Karpas-422 (cell line): ENCODE results near the gene SIVA1. TPM values are rescaled to one million over a fixed set of nuclear protein-coding genes. Genes with fewer than 3 reads are reported as not detected.

Experiments used
- DNase-seq: peaks from one replicate; pipeline ENCODE4 v3.0.0-alpha.2; 2015
- H2AFZ ChIP-seq: fragments of 200-600 bp; sonication (generic); 2 replicates; pipeline ENCODE4 v1.6.1; 2014; ENCODE audit warnings: antibody characterized with exemption, low read length, mixed read lengths
- H3K27ac ChIP-seq: fragments of 200-600 bp; sonication (generic); 2 replicates; pipeline ENCODE4 v1.5.1; 2014; ENCODE audit warnings: mild to moderate bottlenecking, low read length, moderate library complexity
- H3K27me3 ChIP-seq: fragments of 200-600 bp; sonication (generic); 2 replicates; pipeline ENCODE4 v1.6.1; 2014; ENCODE audit warnings: low read length, mixed read lengths
- H3K36me3 ChIP-seq: fragments of 200-600 bp; sonication (generic); 2 replicates; pipeline ENCODE4 v1.6.1; 2014; ENCODE audit warnings: low read length, mixed read lengths; ENCODE audit not compliant: insufficient read depth
- H3K4me1 ChIP-seq: fragments of 200-600 bp; sonication (generic); 2 replicates; pipeline ENCODE4 v1.6.1; 2014; ENCODE audit warnings: mild to moderate bottlenecking, low read length, mixed read lengths
- H3K4me2 ChIP-seq: fragments of 200-600 bp; sonication (generic); 2 replicates; pipeline ENCODE4 v1.6.1; 2014; ENCODE audit warnings: low read length, low read depth, mild to moderate bottlenecking; ENCODE audit not compliant: poor library complexity, severe bottlenecking
- H3K4me3 ChIP-seq: fragments of 200-600 bp; sonication (generic); 2 replicates; pipeline ENCODE4 v1.5.1; 2014; ENCODE audit warnings: mild to moderate bottlenecking, antibody characterized with exemption, low read length, mixed read lengths
- H3K79me2 ChIP-seq: fragments of 200-600 bp; sonication (generic); 2 replicates; pipeline ENCODE4 v1.6.1; 2014; ENCODE audit warnings: mild to moderate bottlenecking, low read length, mixed read lengths
- H3K9ac ChIP-seq: fragments of 200-600 bp; sonication (generic); 2 replicates; pipeline ENCODE4 v1.6.0; 2014; ENCODE audit warnings: low read length
- H3K9me2 ChIP-seq: fragments of 200-600 bp; sonication (generic), shearing (Covaris generic); replicated peaks from 2 replicates; pipeline ENCODE4 v1.6.0; 2014; ENCODE audit warnings: mild to moderate bottlenecking, low read length, moderate library complexity; ENCODE audit not compliant: insufficient read depth
- H3K9me3 ChIP-seq: fragments of 300-700, 200-600 bp; sonication (generic); 2 replicates; pipeline ENCODE4 v1.6.1; 2014; ENCODE audit warnings: low read length, mixed read lengths
- H4K20me1 ChIP-seq: fragments of 200-600 bp; sonication (generic); 2 replicates; pipeline ENCODE4 v1.6.1; 2014; ENCODE audit warnings: mild to moderate bottlenecking, antibody characterized with exemption, low read length, low read depth; ENCODE audit not compliant: insufficient read depth
- total RNA-seq: library from RNA; depleted of rRNA; stranded (reverse); fragments of >200 nt; shearing (Covaris generic); gene quantifications from 2 replicates; pipeline ENCODE4 v1.2.3, GENCODE V29; 2014; ENCODE audit warnings: low replicate concordance

SIVA1 gene
- total RNA-seq, 1 experiment from 2014 or later, result 68.1 TPM

GRCh38 chr14:104779776-104780512, 27.0 kb downstream of the SIVA1 start:
- no peak overlapping the region for H3K27ac ChIP-seq
- peaks cover 26% of the 10 kb centered on the region for H3K36me3 ChIP-seq
- H3K4me2 ChIP-seq, result no peak overlapping the region
- no peak overlapping the region for H2AFZ ChIP-seq
- peaks cover 29% of the 10 kb centered on the region; the same call in 1 of the 2 replicates for H4K20me1 ChIP-seq
- no peaks in the 10 kb centered on the region; the same call in 1 of the 2 replicates for H3K79me2 ChIP-seq
- no peak for DNase-seq
- no peak overlapping the region for H3K9ac ChIP-seq
- H3K9me3 ChIP-seq, result no peaks in the 10 kb centered on the region
- H3K9me2 ChIP-seq, result no peaks in the 10 kb centered on the region
- no peaks in the 10 kb centered on the region for H3K4me1 ChIP-seq
- H3K27me3 ChIP-seq, result no peaks in the 10 kb centered on the region
- H3K4me3 ChIP-seq, result no peak overlapping the region

- H3K4me3 ChIP-seq, result no peak overlapping the region
- H3K79me2 ChIP-seq, result no peaks in the 10 kb centered on the region; the same call in 1 of the 2 replicates
- peaks cover 36% of the 10 kb centered on the region; the same call in 1 of the 2 replicates for H4K20me1 ChIP-seq
- H3K9ac ChIP-seq, result no peak overlapping the region
- peaks cover 21% of the 10 kb centered on the region for H3K36me3 ChIP-seq
- H2AFZ ChIP-seq, result no peak overlapping the region
- no peaks in the 10 kb centered on the region for H3K4me1 ChIP-seq
- no peak overlapping the region for H3K27ac ChIP-seq
- H3K4me2 ChIP-seq, result no peak overlapping the region
- H3K9me3 ChIP-seq, result no peaks in the 10 kb centered on the region
- no peak for DNase-seq
- no peaks in the 10 kb centered on the region for H3K9me2 ChIP-seq
- H3K27me3 ChIP-seq, result no peaks in the 10 kb centered on the region
These were observed 27.6 kb downstream of the SIVA1 start for GRCh38 chr14:104780513-104781030.

- Histone ChIP-seq H3K9me3 (no peaks in the 10 kb centered on the region), H3K27ac (no peak overlapping the region), H3K36me3 (peaks cover 16% of the 10 kb centered on the region), H3K4me1 (no peaks in the 10 kb centered on the region), H3K4me2 (no peak overlapping the region), H2AFZ (no peak overlapping the region), H3K27me3 (no peaks in the 10 kb centered on the region), H3K9ac (no peak overlapping the region), H3K4me3 (no peak overlapping the region), H4K20me1 (peaks cover 38% of the 10 kb centered on the region; the same call in 1 of the 2 replicates), H3K9me2 (no peaks in the 10 kb centered on the region), H3K79me2 (no peaks in the 10 kb centered on the region; the same call in 1 of the 2 replicates)
- no peak for DNase-seq
These were observed 28.5 kb downstream of the SIVA1 start for GRCh38 chr14:104781271-104782077.

GRCh38 chr14:104782086-104782807, 29.3 kb downstream of the SIVA1 start:
- H3K4me1 ChIP-seq, result no peaks in the 10 kb centered on the region
- no peak for DNase-seq
- H2AFZ ChIP-seq, result no peak overlapping the region
- no peaks in the 10 kb centered on the region for H3K9me3 ChIP-seq
- no peak overlapping the region for H3K27ac ChIP-seq
- H3K9me2 ChIP-seq, result no peaks in the 10 kb centered on the region
- H4K20me1 ChIP-seq, result peaks cover 41% of the 10 kb centered on the region; the same call in 1 of the 2 replicates
- peaks cover 8% of the 10 kb centered on the region; the same call in 1 of the 2 replicates for H3K36me3 ChIP-seq
- no peak overlapping the region for H3K4me3 ChIP-seq
- H3K79me2 ChIP-seq, result no peaks in the 10 kb centered on the region; the same call in 1 of the 2 replicates
- no peak overlapping the region for H3K9ac ChIP-seq
- no peak overlapping the region for H3K4me2 ChIP-seq
- no peaks in the 10 kb centered on the region for H3K27me3 ChIP-seq

- H3K36me3 ChIP-seq, result 0 out of 2 replicates have a peak, but pooled peaks cover 3% of the 10 kb centered on the region
- no peak overlapping the region for H3K9ac ChIP-seq
- H3K9me2 ChIP-seq, result no peaks in the 10 kb centered on the region
- no peak overlapping the region for H2AFZ ChIP-seq
- H3K4me1 ChIP-seq, result no peaks in the 10 kb centered on the region
- H3K4me2 ChIP-seq, result no peak overlapping the region
- H3K27ac ChIP-seq, result no peak overlapping the region
- H3K27me3 ChIP-seq, result no peaks in the 10 kb centered on the region
- no peak overlapping the region for H3K4me3 ChIP-seq
- H3K9me3 ChIP-seq, result no peaks in the 10 kb centered on the region
- DNase-seq, result no peak
- peaks cover 3% of the 10 kb centered on the region; the same call in 1 of the 2 replicates for H3K79me2 ChIP-seq
- H4K20me1 ChIP-seq, result peaks cover 35% of the 10 kb centered on the region; the same call in 1 of the 2 replicates
These were observed 29.8 kb downstream of the SIVA1 start for GRCh38 chr14:104782808-104783139.

GRCh38 chr14:104783484-104784217, 30.7 kb downstream of the SIVA1 start:
- H3K4me3 ChIP-seq, result no peak overlapping the region
- no peaks in the 10 kb centered on the region for H3K27me3 ChIP-seq
- H3K27ac ChIP-seq, result no peak overlapping the region
- DNase-seq, result no peak
- no peaks in the 10 kb centered on the region for H3K36me3 ChIP-seq
- H3K4me2 ChIP-seq, result no peak overlapping the region
- peaks cover 32% of the 10 kb centered on the region; the same call in 1 of the 2 replicates for H4K20me1 ChIP-seq
- H2AFZ ChIP-seq, result no peak overlapping the region
- peaks cover 7% of the 10 kb centered on the region; the same call in 1 of the 2 replicates for H3K79me2 ChIP-seq
- H3K9ac ChIP-seq, result no peak overlapping the region
- H3K4me1 ChIP-seq, result no peaks in the 10 kb centered on the region
- H3K9me2 ChIP-seq, result no peaks in the 10 kb centered on the region
- no peaks in the 10 kb centered on the region for H3K9me3 ChIP-seq

GRCh38 chr14:104784218-104784568, 31.2 kb downstream of the SIVA1 start:
- Histone ChIP-seq H3K9me3 (no peaks in the 10 kb centered on the region), H3K79me2 (peaks cover 11% of the 10 kb centered on the region; the same call in 1 of the 2 replicates), H3K9ac (no peak overlapping the region), H3K4me1 (no peaks in the 10 kb centered on the region), H2AFZ (no peak overlapping the region), H3K27ac (no peak overlapping the region), H3K27me3 (no peaks in the 10 kb centered on the region), H4K20me1 (peaks cover 35% of the 10 kb centered on the region; the same call in 1 of the 2 replicates), H3K36me3 (no peaks in the 10 kb centered on the region), H3K4me2 (no peak overlapping the region), H3K4me3 (no peak overlapping the region), H3K9me2 (no peaks in the 10 kb centered on the region)
- no peak for DNase-seq
